Measurements from ENCODE around the gene GDF10. TPM values are rescaled to one million over a fixed set of nuclear protein-coding genes. Genes with fewer than 3 reads are reported as not detected.

The GDF10 gene
- total RNA-seq, 2 experiments from 2014 or later: 0.16 to 0.22 TPM

DNA sequence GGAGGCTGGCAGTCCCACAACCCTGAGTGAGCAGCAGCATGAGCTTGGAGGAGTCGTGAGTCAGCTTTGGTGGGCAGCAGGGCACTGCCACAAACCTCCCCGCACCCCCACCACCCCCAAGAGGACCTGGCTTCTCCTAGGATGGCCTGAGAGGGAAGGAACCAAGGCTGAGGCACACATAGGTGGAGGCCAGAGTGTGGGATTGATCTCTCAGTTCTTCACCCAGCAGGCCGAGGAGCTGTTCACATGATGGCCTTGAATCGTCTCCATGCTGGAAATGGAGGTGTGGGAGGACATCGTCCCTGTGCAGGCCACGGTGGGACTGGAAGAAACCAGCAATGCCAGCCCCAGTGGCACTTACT lies 17.4 kb upstream of the GDF10 start:
- no peaks in the 10 kb centered on the region for H3K9me3 ChIP-seq (ENCODE audit: control insufficient read depth in 1 of 2, insufficient read depth in 1 of 2, low read length in 2 of 2)
- no peak for ATAC-seq (ENCODE audit: poor library complexity)
- intact Hi-C loops (cut with DNase I, micrococcal nuclease): no loop called here
- ChIA-PET CTCF (no interaction called here), POLR2A (interaction anchor here (1.0 kb wide), 1 partner anchor 21 kb away, joined by 3 read pairs; no protein-coding TSS in a partner anchor)
- H3K9me3 Mint-ChIP-seq: no peaks in the 10 kb centered on the region
- no peaks in the 10 kb centered on the region for H3K36me3 ChIP-seq (ENCODE audit: insufficient read depth, low read length)
- H3K4me3 ChIP-seq (ENCODE audit: low read length): no peak overlapping the region
- no peaks in the 10 kb centered on the region for H3K36me3 Mint-ChIP-seq (ENCODE audit: low read depth)
- H3K27ac Mint-ChIP-seq: no peak overlapping the region
- peaks cover 48% of the 10 kb centered on the region for H3K4me1 Mint-ChIP-seq (ENCODE audit: low read depth)
- no peak overlapping the region for H3K27ac ChIP-seq (ENCODE audit: low read depth in 1 of 2, low read length in 2 of 2)
- H3K4me1 ChIP-seq (ENCODE audit: insufficient read depth, low read length): peaks cover 39% of the 10 kb centered on the region
- H3K27me3 Mint-ChIP-seq: no peaks in the 10 kb centered on the region
- DNase-seq: no peak
- no peak overlapping the region for H3K4me3 Mint-ChIP-seq
- no peaks in the 10 kb centered on the region for H3K27me3 ChIP-seq (ENCODE audit: control insufficient read depth in 1 of 2, insufficient read depth in 2 of 2, low read length in 2 of 2)
- TF ChIP-seq, protein P1, sequence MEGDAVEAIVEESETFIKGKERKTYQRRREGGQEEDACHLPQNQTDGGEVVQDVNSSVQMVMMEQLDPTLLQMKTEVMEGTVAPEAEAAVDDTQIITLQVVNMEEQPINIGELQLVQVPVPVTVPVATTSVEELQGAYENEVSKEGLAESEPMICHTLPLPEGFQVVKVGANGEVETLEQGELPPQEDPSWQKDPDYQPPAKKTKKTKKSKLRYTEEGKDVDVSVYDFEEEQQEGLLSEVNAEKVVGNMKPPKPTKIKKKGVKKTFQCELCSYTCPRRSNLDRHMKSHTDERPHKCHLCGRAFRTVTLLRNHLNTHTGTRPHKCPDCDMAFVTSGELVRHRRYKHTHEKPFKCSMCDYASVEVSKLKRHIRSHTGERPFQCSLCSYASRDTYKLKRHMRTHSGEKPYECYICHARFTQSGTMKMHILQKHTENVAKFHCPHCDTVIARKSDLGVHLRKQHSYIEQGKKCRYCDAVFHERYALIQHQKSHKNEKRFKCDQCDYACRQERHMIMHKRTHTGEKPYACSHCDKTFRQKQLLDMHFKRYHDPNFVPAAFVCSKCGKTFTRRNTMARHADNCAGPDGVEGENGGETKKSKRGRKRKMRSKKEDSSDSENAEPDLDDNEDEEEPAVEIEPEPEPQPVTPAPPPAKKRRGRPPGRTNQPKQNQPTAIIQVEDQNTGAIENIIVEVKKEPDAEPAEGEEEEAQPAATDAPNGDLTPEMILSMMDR (IDR thresholded peaks at IDR 0.05): no peak

GRCh38 chr10:47283101-47283630 lies 16.8 kb upstream of the GDF10 start:
- Mint-ChIP-seq H3K27me3 (no peaks in the 10 kb centered on the region), H3K4me1 (ENCODE audit: low read depth) (peaks cover 44% of the 10 kb centered on the region), H3K27ac (no peak overlapping the region), H3K9me3 (no peaks in the 10 kb centered on the region), H3K36me3 (ENCODE audit: low read depth) (no peaks in the 10 kb centered on the region), H3K4me3 (no peak overlapping the region)
- no peak overlapping the region for H3K4me3 ChIP-seq (ENCODE audit: low read length)
- intact Hi-C loops (cut with DNase I, micrococcal nuclease): no loop called here
- DNase-seq (no peak), ATAC-seq (ENCODE audit: poor library complexity) (no peak)
- ChIA-PET CTCF (no interaction called here), POLR2A (no interaction called here)
- no peak overlapping the region for H3K27ac ChIP-seq (ENCODE audit: low read depth in 1 of 2, low read length in 2 of 2)
- TF ChIP-seq, protein P1 (IDR thresholded peaks at IDR 0.05): no peak
- H3K27me3 ChIP-seq (ENCODE audit: control insufficient read depth in 1 of 2, insufficient read depth in 2 of 2, low read length in 2 of 2): no peaks in the 10 kb centered on the region
- H3K9me3 ChIP-seq (ENCODE audit: control insufficient read depth in 1 of 2, insufficient read depth in 1 of 2, low read length in 2 of 2): no peaks in the 10 kb centered on the region
- H3K4me1 ChIP-seq (ENCODE audit: insufficient read depth, low read length): peaks cover 36% of the 10 kb centered on the region
- H3K36me3 ChIP-seq (ENCODE audit: insufficient read depth, low read length): no peaks in the 10 kb centered on the region

DNA sequence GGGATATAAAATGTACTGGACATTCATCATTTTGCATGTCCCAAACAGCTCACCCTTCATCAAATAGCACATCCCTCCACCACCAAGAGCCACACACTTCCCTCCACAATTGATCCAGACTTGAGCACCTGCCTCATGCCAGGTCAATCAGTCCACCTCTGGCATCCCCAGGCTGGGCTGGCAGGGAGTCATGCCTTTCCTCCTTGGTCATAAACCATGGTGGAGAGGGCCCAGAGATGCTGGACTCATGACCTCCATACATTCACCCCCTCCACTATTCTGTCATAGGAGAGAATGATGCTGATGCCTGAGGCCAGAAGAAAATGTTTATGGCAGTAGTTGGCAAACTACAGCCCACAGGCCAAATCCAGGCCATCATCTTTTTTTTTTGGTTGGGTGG lies 16.1 kb upstream of the GDF10 start:
- H3K9me3 ChIP-seq (ENCODE audit: control insufficient read depth in 1 of 2, insufficient read depth in 1 of 2, low read length in 2 of 2): no peaks in the 10 kb centered on the region
- H3K27ac ChIP-seq (ENCODE audit: low read depth in 1 of 2, low read length in 2 of 2): no peak overlapping the region
- H3K36me3 ChIP-seq (ENCODE audit: insufficient read depth, low read length): no peaks in the 10 kb centered on the region
- POLR2A ChIA-PET: no interaction called here
- Mint-ChIP-seq H3K4me1 (ENCODE audit: low read depth) (peaks cover 37% of the 10 kb centered on the region), H3K27ac (no peak overlapping the region), H3K4me3 (no peak overlapping the region), H3K9me3 (no peaks in the 10 kb centered on the region), H3K27me3 (no peaks in the 10 kb centered on the region), H3K36me3 (ENCODE audit: low read depth) (no peaks in the 10 kb centered on the region)
- no peak overlapping the region for H3K4me3 ChIP-seq (ENCODE audit: low read length)
- ATAC-seq (ENCODE audit: poor library complexity): no peak
- CTCF ChIA-PET: no interaction called here
- TF ChIP-seq, protein P1 (IDR thresholded peaks at IDR 0.05): no peak
- no peaks in the 10 kb centered on the region for H3K27me3 ChIP-seq (ENCODE audit: control insufficient read depth in 1 of 2, insufficient read depth in 2 of 2, low read length in 2 of 2)
- intact Hi-C loops (cut with DNase I, micrococcal nuclease): no loop called here
- DNase-seq: no peak
- H3K4me1 ChIP-seq (ENCODE audit: insufficient read depth, low read length): peaks cover 29% of the 10 kb centered on the region
